ENCODE measurements around the gene EPB41. TPM values are rescaled to one million over a fixed set of nuclear protein-coding genes. Genes with fewer than 3 reads are reported as not detected.

EPB41 gene
- total and polyA plus RNA-seq, 2 experiments from 2014 or later, result 26.8 to 112 TPM

- no peak for TF ChIP-seq POLR2AphosphoS5 (IDR thresholded peaks at IDR 0.05; ENCODE audit: low read depth)
- TF ChIP-seq NANOG (IDR thresholded peaks at IDR 0.05; ENCODE audit: borderline replicate concordance), result no peak
- TF ChIP-seq ZNF331 (CRISPR knock-in tag; IDR thresholded peaks at IDR 0.05; ENCODE audit: low read depth), result no peak
- no peak for TF ChIP-seq EZH2phosphoT487 (IDR thresholded peaks at IDR 0.05; ENCODE audit: unreplicated experiment)
Observed at GRCh38 chr1:29082519-29082918, 168.2 kb downstream of the EPB41 start (continued).

GRCh38 chr1:29083317-29084195 is 169.2 kb downstream of the EPB41 start:
- H2AFZ ChIP-seq, result no peak overlapping the region
- DNase-seq (ENCODE audit: low spot score) (no peak), ATAC-seq (no peak)
- Mint-ChIP-seq H3K9me3 (no peaks in the 10 kb centered on the region), H3K4me1 (peaks cover 14% of the 10 kb centered on the region), H3K4me3 (no peak overlapping the region), H3K36me3 (ENCODE audit: low read depth) (no peaks in the 10 kb centered on the region), H3K27ac (no peak overlapping the region), H3K27me3 (ENCODE audit: insufficient read depth, low read depth, poor library complexity) (peaks cover 6% of the 10 kb centered on the region)
- no peaks in the 10 kb centered on the region; the same call in 1 of the 2 replicates for H4K20me1 ChIP-seq (replicated peaks; ENCODE audit: insufficient read depth)
- H3K27me3 ChIP-seq (ENCODE audit: insufficient read depth), result no peaks in the 10 kb centered on the region
- no peaks in the 10 kb centered on the region for H3K79me2 ChIP-seq (replicated peaks; ENCODE audit: insufficient read depth)
- no peak overlapping the region for H3K4me2 ChIP-seq
- H3K4me1 ChIP-seq (ENCODE audit: insufficient read depth), result no peaks in the 10 kb centered on the region
- no peaks in the 10 kb centered on the region for H3F3A ChIP-seq (replicated peaks; ENCODE audit: low read depth)
- H3K36me3 ChIP-seq (ENCODE audit: insufficient read depth), result no peaks in the 10 kb centered on the region
- no peak overlapping the region for H3K4me3 ChIP-seq
- no peaks in the 10 kb centered on the region for H3K9me2 ChIP-seq (ENCODE audit: insufficient read depth)
- H3K27ac ChIP-seq (ENCODE audit: low read depth), result no peak overlapping the region
- TF ChIP-seq ETS1 (IDR thresholded peaks at IDR 0.05) (no peak), ZNF462 (CRISPR knock-in tag; IDR thresholded peaks at IDR 0.05) (no peak), CTCF (conservative IDR thresholded peaks at IDR 0.05; ENCODE audit: low read depth in 2 of 2) (no peak), STAT1 (IDR thresholded peaks at IDR 0.05; ENCODE audit: unreplicated experiment) (no peak), EZH2 (IDR thresholded peaks at IDR 0.05; ENCODE audit: low read depth, unreplicated experiment) (no peak), ZNF114 (CRISPR knock-in tag; IDR thresholded peaks at IDR 0.05) (no peak), REST (IDR thresholded peaks at IDR 0.05; ENCODE audit: unreplicated experiment) (no peak), JUNB (IDR thresholded peaks at IDR 0.05; ENCODE audit: unreplicated experiment) (no peak), NANOG (IDR thresholded peaks at IDR 0.05; ENCODE audit: borderline replicate concordance) (no peak)
